Measurements from ENCODE around the gene ITGA1. TPM values are rescaled to one million over a fixed set of nuclear protein-coding genes. Genes with fewer than 3 reads are reported as not detected.

The ITGA1 gene
- total and polyA plus RNA-seq, 2 donors (not counting 1 experiment from before 2014, with no cell fraction given), result 0.74 TPM; not detected in 1

DNA sequence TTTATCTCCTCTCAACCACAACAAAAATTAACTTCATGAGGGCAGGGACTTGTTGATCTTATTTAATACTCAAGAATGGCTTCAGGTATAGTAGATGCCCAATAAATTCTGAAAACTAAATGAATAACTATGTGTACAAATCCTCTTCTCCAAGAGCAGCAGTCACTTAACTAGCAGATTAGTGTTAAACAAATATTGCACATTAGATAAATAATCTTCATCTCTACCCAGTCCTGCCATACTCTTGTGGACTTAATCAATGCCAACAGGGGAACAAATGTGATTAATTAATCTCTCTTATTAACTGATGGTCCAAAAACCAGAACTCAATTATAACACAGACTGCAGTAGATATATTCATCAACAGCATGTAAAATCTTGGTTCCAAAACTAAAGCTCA is 15.0 kb upstream of the ITGA1 start:
- no peaks in the 10 kb centered on the region for H3K4me1 ChIP-seq (ENCODE audit: control insufficient read depth in 2 of 2, insufficient read depth in 2 of 2, low read length in 2 of 2)
- no peak overlapping the region for H3K27ac Mint-ChIP-seq

DNA sequence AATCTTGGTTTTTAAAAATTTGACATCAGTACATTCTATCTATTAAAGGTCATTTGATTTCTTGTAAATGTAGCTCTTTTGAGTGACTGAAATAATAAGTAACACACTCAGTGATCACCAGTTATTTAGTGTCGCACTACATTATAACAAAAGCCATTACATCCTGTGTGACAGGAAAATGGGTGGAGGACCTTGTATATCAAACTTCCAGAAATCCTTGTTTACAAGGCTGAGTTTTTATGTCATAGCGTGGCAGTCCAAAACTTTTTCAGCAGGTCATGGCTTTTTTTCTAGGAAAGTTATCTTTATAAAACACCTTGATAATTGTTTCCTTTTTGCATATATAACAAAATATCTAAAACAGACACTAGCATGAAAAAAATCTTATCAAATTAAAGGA is 14.4 kb upstream of the ITGA1 start:
- no peaks in the 10 kb centered on the region for H3K79me2 ChIP-seq (ENCODE audit: control insufficient read depth, insufficient read depth, low read length)
- CTCF ChIA-PET, result no interaction called here
- DNase-seq (no peak), ATAC-seq (ENCODE audit: low read depth) (no peak)
- Mint-ChIP-seq H3K9me3 (ENCODE audit: insufficient read depth) (no peaks in the 10 kb centered on the region), H3K27ac (no peak overlapping the region), H3K4me3 (no peak overlapping the region), H3K27me3 (peaks cover 16% of the 10 kb centered on the region), H3K4me1 (peaks cover 4% of the 10 kb centered on the region)
- no peak overlapping the region for H3K4me2 ChIP-seq (replicated peaks; ENCODE audit: low read depth, low read length, poor library complexity, severe bottlenecking)
- TF ChIP-seq, protein P1, sequence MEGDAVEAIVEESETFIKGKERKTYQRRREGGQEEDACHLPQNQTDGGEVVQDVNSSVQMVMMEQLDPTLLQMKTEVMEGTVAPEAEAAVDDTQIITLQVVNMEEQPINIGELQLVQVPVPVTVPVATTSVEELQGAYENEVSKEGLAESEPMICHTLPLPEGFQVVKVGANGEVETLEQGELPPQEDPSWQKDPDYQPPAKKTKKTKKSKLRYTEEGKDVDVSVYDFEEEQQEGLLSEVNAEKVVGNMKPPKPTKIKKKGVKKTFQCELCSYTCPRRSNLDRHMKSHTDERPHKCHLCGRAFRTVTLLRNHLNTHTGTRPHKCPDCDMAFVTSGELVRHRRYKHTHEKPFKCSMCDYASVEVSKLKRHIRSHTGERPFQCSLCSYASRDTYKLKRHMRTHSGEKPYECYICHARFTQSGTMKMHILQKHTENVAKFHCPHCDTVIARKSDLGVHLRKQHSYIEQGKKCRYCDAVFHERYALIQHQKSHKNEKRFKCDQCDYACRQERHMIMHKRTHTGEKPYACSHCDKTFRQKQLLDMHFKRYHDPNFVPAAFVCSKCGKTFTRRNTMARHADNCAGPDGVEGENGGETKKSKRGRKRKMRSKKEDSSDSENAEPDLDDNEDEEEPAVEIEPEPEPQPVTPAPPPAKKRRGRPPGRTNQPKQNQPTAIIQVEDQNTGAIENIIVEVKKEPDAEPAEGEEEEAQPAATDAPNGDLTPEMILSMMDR (IDR thresholded peaks at IDR 0.05), result no peak
- no peak for TF ChIP-seq EZH2 (IDR thresholded peaks at IDR 0.05; ENCODE audit: borderline replicate concordance, insufficient read depth, low read depth, low read length, poor library complexity, severe bottlenecking)
- intact Hi-C loops (cut with micrococcal nuclease), result no loop called here
- H3K4me1 ChIP-seq (ENCODE audit: control insufficient read depth in 2 of 2, insufficient read depth in 2 of 2, low read length in 2 of 2), result no peaks in the 10 kb centered on the region
- no peak overlapping the region for H3K27ac ChIP-seq (ENCODE audit: low read length in 2 of 2)
- H3K27me3 ChIP-seq (replicated peaks in 1 of 4; ENCODE audit: control extremely low read depth in 1 of 4, control insufficient read depth in 3 of 4, insufficient read depth in 4 of 4, low read length in 3 of 4), result no peaks in the 10 kb centered on the region
- no peak overlapping the region for H3K4me3 ChIP-seq (ENCODE audit: control extremely low read depth in 1 of 5, extremely low read depth in 1 of 5, insufficient read depth in 1 of 5, low read depth in 2 of 5, low read length in 4 of 5)
- H3K9ac ChIP-seq (ENCODE audit: low read length), result no peak overlapping the region
- H4K20me1 ChIP-seq (ENCODE audit: control insufficient read depth, insufficient read depth, low read length, poor library complexity, severe bottlenecking), result no peaks in the 10 kb centered on the region
- H2AFZ ChIP-seq (ENCODE audit: insufficient read depth, low read depth, low read length, poor library complexity, severe bottlenecking), result no peak overlapping the region
- POLR2A ChIA-PET, result no interaction called here
- no peaks in the 10 kb centered on the region for H3K9me3 ChIP-seq (ENCODE audit: control extremely low read depth in 1 of 3, control insufficient read depth in 2 of 3, insufficient read depth in 1 of 3, low read length in 2 of 3)
- H3K36me3 ChIP-seq (replicated peaks in 1 of 2; ENCODE audit: control extremely low read depth in 1 of 2, control insufficient read depth in 1 of 2, extremely low read depth in 1 of 2, insufficient read depth in 2 of 2, low read length in 1 of 2), result no peaks in the 10 kb centered on the region
- WGBS (ENCODE audit: insufficient coverage), result no CpG with 5 or more reads among the region's 2 CpGs

More for the DNA sequence above, 15.0 kb upstream of the ITGA1 start:
- intact Hi-C loops (cut with micrococcal nuclease), result no loop called here
- H3K4me3 Mint-ChIP-seq, result no peak overlapping the region
- H3K36me3 ChIP-seq (replicated peaks in 1 of 2; ENCODE audit: control extremely low read depth in 1 of 2, control insufficient read depth in 1 of 2, extremely low read depth in 1 of 2, insufficient read depth in 2 of 2, low read length in 1 of 2), result no peaks in the 10 kb centered on the region
- H3K4me1 Mint-ChIP-seq, result peaks cover 4% of the 10 kb centered on the region
- no peak overlapping the region for H3K27ac ChIP-seq (ENCODE audit: low read length in 2 of 2)
- DNase-seq, result no peak
- no peak overlapping the region for H3K9ac ChIP-seq (ENCODE audit: low read length)
- no peaks in the 10 kb centered on the region for H3K9me3 Mint-ChIP-seq (ENCODE audit: insufficient read depth)
- ChIA-PET CTCF (no interaction called here), POLR2A (no interaction called here)
- H3K79me2 ChIP-seq (ENCODE audit: control insufficient read depth, insufficient read depth, low read length), result no peaks in the 10 kb centered on the region
- no peaks in the 10 kb centered on the region for H4K20me1 ChIP-seq (ENCODE audit: control insufficient read depth, insufficient read depth, low read length, poor library complexity, severe bottlenecking)
- no peaks in the 10 kb centered on the region for H3K9me3 ChIP-seq (ENCODE audit: control extremely low read depth in 1 of 3, control insufficient read depth in 2 of 3, insufficient read depth in 1 of 3, low read length in 2 of 3)
- no peak overlapping the region for H3K4me2 ChIP-seq (replicated peaks; ENCODE audit: low read depth, low read length, poor library complexity, severe bottlenecking)
- no peak for ATAC-seq (ENCODE audit: low read depth)
- H3K27me3 Mint-ChIP-seq, result peaks cover 16% of the 10 kb centered on the region
- no peaks in the 10 kb centered on the region for H3K27me3 ChIP-seq (replicated peaks in 1 of 4; ENCODE audit: control extremely low read depth in 1 of 4, control insufficient read depth in 3 of 4, insufficient read depth in 4 of 4, low read length in 3 of 4)
- TF ChIP-seq, protein P1 (IDR thresholded peaks at IDR 0.05), result no peak
- H3K4me3 ChIP-seq (ENCODE audit: control extremely low read depth in 1 of 5, extremely low read depth in 1 of 5, insufficient read depth in 1 of 5, low read depth in 2 of 5, low read length in 4 of 5), result no peak overlapping the region
- H2AFZ ChIP-seq (ENCODE audit: insufficient read depth, low read depth, low read length, poor library complexity, severe bottlenecking), result no peak overlapping the region

All from B cell (primary cell).